HG02943 (cell line): ENCODE results near the gene CROCC2.

Experiments used
- ATAC-seq: cut with Tn5 transposase; IDR thresholded peaks from one replicate; pipeline ENCODE4 v1.9.1; 2021; ENCODE audit warnings: mild to moderate bottlenecking, low read depth, moderate library complexity; ENCODE audit not compliant: unreplicated experiment

CROCC2 gene

GRCh38 chr2:240932001-240932723, 26.0 kb downstream of the CROCC2 start:
- no peak for ATAC-seq

DNA sequence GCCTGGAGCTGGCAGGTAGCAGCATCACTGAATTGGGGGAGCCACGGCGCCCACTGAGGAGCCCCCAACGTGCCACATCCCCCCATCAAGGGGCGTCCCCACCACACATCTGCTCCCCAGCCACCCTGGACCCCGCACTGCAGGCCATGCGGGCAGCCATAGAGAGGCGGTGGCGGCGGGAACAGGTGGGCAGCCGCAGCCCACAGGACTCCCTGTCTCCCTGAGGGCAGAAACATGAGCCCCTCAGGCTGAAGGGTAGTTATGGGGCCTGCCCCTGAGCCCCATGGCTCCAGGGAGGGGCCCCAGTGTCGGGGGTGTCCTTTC, 26.6 kb downstream of the CROCC2 start:
- ATAC-seq = no peak

DNA sequence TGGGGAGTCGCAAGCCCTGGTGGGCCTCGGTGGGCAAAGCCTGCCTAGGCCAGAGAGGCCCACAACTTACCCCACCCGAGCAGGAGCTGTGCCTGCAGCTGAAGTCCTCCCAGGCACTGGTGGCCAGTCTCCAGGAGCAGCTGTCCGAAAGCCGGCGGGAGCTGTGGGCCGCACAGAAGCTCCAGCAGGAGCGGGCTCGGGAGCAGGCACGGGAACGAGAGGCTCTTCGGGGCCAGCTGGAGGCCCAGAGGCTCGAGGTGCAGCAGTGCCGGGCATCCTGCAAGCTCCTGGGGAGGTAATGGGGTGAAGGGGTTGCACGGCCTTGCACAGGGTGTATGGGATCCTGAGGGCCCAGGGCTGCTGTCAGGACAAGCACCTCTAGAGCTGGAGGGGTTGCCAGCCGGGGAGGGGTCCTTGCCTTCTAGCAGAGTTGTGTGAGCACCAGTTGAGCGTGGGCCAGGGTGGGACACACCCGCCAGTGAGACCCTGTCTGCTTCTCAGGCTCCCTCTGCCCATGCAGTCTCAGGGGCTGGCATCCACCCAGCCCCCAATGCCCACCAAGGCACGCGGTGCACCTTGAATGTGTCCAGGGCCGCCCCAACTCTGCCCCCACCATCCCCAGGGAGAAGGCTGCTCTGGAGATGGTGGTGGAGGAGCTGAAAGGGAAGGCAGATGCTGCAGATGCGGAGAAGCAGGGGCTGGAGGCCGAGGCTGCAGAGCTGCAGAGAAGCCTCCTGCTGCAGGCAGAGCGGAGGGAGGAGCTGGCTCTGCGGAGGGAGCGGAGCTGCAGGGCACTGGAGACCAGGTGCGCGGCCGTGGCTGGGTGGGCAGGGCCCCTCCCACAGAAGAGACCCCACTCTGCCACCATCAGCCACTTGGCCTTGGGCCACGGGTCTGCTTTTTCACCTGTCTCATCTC, 27.2 kb downstream of the CROCC2 start:
- no peak for ATAC-seq

- no peak for ATAC-seq
Measured at GRCh38 chr2:240933966-240934700, 28.0 kb downstream of the CROCC2 start.

- ATAC-seq = no peak
Measured at GRCh38 chr2:240934701-240935102, 28.6 kb downstream of the CROCC2 start.

DNA sequence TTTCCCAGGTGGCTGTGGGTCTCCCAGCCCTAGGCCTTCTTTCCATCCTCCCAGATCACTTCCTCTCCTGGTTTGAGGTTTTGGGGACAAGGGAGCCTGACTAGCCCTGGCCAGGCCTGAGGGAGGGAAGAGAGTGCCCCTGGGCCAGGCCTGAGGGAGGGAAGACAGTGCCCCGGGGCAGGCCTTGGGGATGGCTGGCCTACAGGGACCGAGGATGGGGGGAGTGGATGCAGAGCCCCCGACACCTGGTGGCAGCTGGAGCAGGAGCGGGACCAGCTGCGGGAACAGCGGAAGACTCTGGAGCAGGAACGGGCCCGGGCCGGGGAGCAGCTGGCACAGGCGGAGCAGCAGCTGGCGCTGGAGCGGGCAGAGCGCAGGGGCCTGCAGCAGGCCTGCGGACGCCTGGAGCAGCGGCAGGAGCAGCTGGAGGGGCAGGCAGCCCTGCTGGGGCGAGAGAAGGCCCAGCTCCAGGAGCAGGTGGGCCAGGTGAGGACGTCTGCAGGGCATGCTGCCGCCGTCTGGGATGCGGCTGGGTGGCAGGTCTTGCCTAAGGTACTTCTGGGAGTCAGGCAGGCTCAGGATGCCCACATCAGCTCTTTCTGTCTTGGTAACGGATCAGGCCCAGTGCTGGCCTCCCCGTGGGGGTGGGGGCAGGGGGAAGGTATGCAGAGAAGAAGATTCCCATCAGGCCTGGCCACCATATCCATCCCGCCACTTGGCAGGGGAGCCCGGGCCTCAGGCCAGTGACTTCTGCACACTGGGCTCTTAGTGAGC, 29.2 kb downstream of the CROCC2 start:
- no peak for ATAC-seq

- ATAC-seq = no peak
Measured at GRCh38 chr2:240936106-240936505, 30.0 kb downstream of the CROCC2 start.

- ATAC-seq = no peak
Measured at GRCh38 chr2:240946046-240946445, 39.9 kb downstream of the CROCC2 start.

DNA sequence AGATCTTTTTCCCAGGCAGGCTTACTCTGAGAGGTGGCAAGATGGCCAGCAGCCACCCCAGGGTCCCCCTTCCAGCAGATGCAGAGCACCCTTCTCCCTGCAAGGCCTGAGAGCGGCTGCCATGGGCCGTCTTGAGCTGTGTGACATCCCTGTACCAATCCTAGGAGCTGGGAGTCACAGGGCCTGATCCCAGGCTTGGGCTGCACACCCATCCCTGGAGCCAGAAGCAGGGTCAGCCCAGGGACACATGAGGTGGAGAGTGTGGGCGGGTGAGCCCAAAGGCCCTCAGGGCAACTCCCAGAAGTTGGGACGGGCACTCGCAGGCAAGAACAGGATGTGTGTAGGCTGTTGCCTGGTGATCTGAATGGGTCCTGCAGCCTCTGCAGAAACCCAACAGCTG, 40.5 kb downstream of the CROCC2 start:
- no peak for ATAC-seq

DNA sequence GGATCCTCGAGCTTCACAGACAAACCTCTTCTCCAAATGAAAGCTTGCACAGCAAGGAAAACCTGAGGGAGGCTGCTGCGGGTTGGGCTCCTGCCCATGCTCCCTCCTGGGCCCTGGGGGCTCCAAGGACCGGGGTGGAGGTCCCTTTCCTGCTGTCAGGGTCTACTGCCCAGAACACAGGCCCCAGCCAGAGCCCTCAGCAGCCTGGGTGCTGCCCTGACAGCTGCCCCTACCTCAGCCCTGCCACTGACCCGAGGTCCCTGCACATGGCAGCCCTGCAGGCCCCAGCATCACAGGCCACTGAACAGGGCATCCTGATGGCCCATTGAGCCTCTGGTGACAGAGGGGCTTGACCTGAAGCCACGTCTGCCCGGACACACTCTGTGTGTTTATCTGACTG, 41.0 kb downstream of the CROCC2 start:
- no peak for ATAC-seq

GRCh38 chr2:240947607-240948006, 41.5 kb downstream of the CROCC2 start:
- ATAC-seq = no peak

DNA sequence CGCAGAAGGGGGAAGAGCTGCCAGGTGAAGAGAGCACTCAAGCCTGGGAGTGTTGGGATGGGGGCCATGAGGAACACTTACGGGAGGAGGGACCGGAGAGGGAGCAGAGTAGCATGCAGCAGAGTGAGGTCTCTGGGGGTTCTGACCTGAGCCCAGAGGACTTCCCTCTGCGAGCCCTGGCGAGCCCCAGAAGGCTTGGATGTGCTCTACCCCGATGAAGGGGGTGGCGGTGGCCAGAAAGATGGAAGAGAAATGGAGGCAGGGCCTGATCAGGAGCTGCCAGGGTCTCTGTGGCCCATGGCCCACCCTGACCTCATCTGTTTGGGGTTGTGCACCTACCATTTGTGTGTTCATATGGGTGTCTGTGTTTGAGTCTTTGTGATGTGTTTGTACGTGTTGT, 42.0 kb downstream of the CROCC2 start:
- no peak for ATAC-seq

GRCh38 chr2:240948905-240949790, 43.0 kb downstream of the CROCC2 start:
- no peak for ATAC-seq

DNA sequence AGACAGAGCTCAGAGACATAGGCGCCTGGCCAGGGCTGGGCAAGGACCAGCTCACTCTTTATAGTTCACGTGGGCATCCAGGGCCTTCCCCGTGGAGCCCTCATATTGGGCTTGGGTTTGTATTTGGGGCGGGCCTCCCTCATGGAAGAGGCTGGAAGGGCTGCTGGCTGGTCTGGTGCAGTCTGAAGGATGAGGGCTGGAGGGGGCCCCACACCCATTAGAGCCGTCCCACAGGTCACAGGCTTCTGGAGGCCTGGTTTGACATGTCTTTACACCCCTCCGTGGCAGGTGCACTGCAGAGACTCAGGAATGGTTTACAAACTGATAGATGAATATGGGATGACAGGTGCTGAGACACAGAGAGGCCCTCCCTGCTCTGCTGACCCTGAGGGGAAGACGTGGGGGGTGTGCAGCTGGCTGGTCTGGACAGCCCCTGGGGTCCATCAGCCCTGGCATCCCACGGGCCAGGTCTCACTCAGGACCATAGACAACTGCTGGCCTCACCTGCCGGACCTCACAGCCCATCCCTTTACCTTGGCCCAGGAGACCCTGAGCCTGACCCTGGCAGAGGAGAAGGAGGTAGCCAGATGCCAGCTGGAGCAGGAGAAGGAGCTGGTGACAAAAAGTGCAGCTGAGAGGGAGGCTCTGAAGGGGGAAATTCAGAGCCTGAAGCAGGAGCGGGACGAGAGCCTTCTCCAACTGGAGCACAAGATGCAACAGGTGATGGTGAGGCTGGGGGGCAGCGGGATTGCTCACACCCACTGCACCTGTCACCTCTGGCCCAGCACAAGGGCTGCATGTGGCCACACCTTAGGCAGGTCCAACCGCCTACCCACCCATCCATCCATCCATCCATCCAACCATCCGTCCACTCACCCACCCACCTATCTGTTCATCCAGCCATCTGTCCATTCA, 43.9 kb downstream of the CROCC2 start:
- no peak for ATAC-seq

GRCh38 chr2:240951045-240951594, 45.0 kb downstream of the CROCC2 start:
- ATAC-seq = no peak

DNA sequence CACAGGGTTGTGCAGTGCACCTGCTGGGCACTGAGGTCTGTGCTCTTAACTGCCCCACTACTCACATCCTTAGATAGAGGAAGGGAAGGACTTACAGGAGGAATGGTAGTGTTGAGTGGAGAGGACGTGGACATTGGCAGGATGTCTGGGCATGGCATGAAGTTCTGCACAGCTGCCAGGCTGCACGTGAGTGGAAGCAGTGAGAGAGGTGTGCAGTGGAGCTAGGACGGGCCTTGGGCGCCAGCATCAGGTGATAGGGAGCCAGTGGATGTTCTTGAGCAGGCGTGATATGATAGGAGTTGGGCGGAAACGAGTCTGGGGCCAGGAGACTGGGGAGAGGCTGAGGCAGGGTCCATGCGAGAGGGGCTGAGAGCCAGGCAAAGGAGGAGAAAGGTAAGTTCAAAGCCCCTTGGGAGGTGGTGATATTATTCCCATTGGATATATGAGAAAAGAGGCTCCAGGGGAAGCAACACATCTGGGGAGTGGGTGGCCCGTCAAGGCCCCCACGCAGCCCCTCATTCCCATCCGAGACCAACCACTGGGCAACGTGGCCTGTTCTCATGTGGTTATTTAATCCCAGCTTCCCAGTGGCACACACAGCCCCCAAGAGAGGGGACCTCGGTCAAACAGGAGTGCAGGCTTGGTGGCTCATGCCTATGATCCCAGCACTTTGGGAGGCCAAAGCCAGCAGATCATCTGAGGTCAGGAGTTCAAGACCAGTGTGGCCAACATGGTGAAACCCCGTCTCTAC, 46.5 kb downstream of the CROCC2 start:
- no peak for ATAC-seq
